ENCODE measurements around the gene FGD4.

GRCh38 chr12:32504591-32504990 is 105.2 kb downstream of the FGD4 start:
- TF ChIP-seq POLR2AphosphoS5 (IDR thresholded peaks at IDR 0.05; ENCODE audit: insufficient read depth, low read depth, low read length) (no peak), EZH2 (IDR thresholded peaks at IDR 0.05; ENCODE audit: borderline replicate concordance, low read depth, low read length, severe bottlenecking) (no peak)
- TF ChIP-seq, protein P1, sequence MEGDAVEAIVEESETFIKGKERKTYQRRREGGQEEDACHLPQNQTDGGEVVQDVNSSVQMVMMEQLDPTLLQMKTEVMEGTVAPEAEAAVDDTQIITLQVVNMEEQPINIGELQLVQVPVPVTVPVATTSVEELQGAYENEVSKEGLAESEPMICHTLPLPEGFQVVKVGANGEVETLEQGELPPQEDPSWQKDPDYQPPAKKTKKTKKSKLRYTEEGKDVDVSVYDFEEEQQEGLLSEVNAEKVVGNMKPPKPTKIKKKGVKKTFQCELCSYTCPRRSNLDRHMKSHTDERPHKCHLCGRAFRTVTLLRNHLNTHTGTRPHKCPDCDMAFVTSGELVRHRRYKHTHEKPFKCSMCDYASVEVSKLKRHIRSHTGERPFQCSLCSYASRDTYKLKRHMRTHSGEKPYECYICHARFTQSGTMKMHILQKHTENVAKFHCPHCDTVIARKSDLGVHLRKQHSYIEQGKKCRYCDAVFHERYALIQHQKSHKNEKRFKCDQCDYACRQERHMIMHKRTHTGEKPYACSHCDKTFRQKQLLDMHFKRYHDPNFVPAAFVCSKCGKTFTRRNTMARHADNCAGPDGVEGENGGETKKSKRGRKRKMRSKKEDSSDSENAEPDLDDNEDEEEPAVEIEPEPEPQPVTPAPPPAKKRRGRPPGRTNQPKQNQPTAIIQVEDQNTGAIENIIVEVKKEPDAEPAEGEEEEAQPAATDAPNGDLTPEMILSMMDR (IDR thresholded peaks at IDR 0.05; ENCODE audit: extremely low read depth in 1 of 2, insufficient read depth in 1 of 2, low read depth in 1 of 2, low read length in 2 of 2) = no peak
- TF ChIP-seq, protein P2, sequence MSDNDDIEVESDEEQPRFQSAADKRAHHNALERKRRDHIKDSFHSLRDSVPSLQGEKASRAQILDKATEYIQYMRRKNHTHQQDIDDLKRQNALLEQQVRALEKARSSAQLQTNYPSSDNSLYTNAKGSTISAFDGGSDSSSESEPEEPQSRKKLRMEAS (IDR thresholded peaks at IDR 0.05; ENCODE audit: insufficient read depth, insufficient read length) = no peak

Data from endothelial cell of umbilical vein (primary cell).